HCT116 (cell line): ENCODE data around the gene EML4. TPM values are rescaled to one million over a fixed set of nuclear protein-coding genes. Genes with fewer than 3 reads are reported as not detected.

ENCODE experiments used
- ATAC-seq: fragments of 200-7000 bp; cut with Tn5 transposase; 2 replicates; pipeline ENCODE4 v1.9.1; 2020; ENCODE audit warnings: mild to moderate bottlenecking, moderate library complexity
- BruUV-seq: library from RNA; stranded (reverse); fragments of 400-500 nt; replicated peaks from 2 replicates; lab custom pipeline; 2021; lab: Mats Ljungman, UMichigan
- CTCF ChIA-PET: fragments of 300-600 bp; sonication (Branson Sonifier 250); formaldehyde crosslinking; loops from one replicate; lab custom pipeline; 2021; ENCODE audit warnings: antibody characterized with exemption; lab: Charles Lee
- POLR2A ChIA-PET: fragments of 300-600, 350-600 bp; sonication (Branson Sonifier 250); formaldehyde crosslinking; loops from one replicate; lab custom pipeline; 2021; ENCODE audit warnings: antibody characterized with exemption; lab: Charles Lee
- RAD21 ChIA-PET, 2 experiments: fragments of 300-600 bp; sonication (Branson Sonifier 250); formaldehyde crosslinking; loops; one replicate each; lab custom pipeline; 2023; ENCODE audit warnings: low total read pairs in 2 of 2; ENCODE audit not compliant: uncharacterized antibody in 2 of 2, unreplicated experiment in 2 of 2, low non-redundant PET in 1 of 2; lab: Charles Lee
- DNase-seq: peaks from one replicate; pipeline ENCODE4 v3.0.0-alpha.2; 2010; ENCODE audit warnings: low read depth, low spot score
- H2AFZ ChIP-seq: fragments of 200-600 bp; shearing (Covaris generic), sonication (generic); 2 replicates; pipeline ENCODE4 v1.6.1; 2017; ENCODE audit warnings: low read depth, mixed run types, mixed read lengths, antibody characterized with exemption, low read length; ENCODE audit not compliant: poor library complexity, severe bottlenecking
- H3K27ac ChIP-seq: 2 replicates; pipeline ENCODE4 v1.5.1; 2012; ENCODE audit warnings: low read depth, low read length
- H3K27me3 ChIP-seq: fragments of 200-600 bp; sonication (generic); 2 replicates; pipeline ENCODE4 v1.6.1; 2016; ENCODE audit warnings: mixed run types, low read length, mixed read lengths; ENCODE audit not compliant: insufficient read depth
- H3K36me3 ChIP-seq, 2 experiments: fragments of 200-500 bp in 1 of 2; fragments of 200-600 bp in 1 of 2; sonication (Bioruptor generic) in 1 of 2; sonication (generic) in 1 of 2; 2 replicates each; pipeline versions ENCODE4 v1.5.1 to v1.6.1; 2014 to 2016; ENCODE audit warnings: low read length in 2 of 2, inconsistent platforms in 1 of 2, mixed read lengths in 1 of 2, mixed run types in 1 of 2; ENCODE audit not compliant: insufficient read depth in 2 of 2, control insufficient read depth in 1 of 2
- H3K4me1 ChIP-seq, 2 experiments: fragments of 200-600 bp in 1 of 2; sonication (generic) in 1 of 2; 2 replicates each; pipeline versions ENCODE4 v1.5.1 to v1.6.1; 2012 to 2017; ENCODE audit warnings: low read length in 2 of 2, inconsistent platforms in 1 of 2, mild to moderate bottlenecking in 1 of 2, mixed read lengths in 1 of 2, mixed run types in 1 of 2, moderate library complexity in 1 of 2; ENCODE audit not compliant: insufficient read depth in 2 of 2, control insufficient read depth in 1 of 2
- H3K4me2 ChIP-seq: fragments of 200-600 bp; sonication (generic); 2 replicates; pipeline ENCODE4 v1.6.1; 2017; ENCODE audit warnings: mixed run types, low read length, mixed read lengths
- H3K4me3 ChIP-seq, 2 experiments: fragments of 200-600 bp in 1 of 2; sonication (generic) in 1 of 2; replicated peaks in 1 of 2; 2 replicates each; pipeline ENCODE4 v1.5.1; 2011 to 2016; ENCODE audit warnings: low read length in 2 of 2, control low read depth in 1 of 2, low read depth in 1 of 2, mild to moderate bottlenecking in 1 of 2, mixed read lengths in 1 of 2, mixed run types in 1 of 2
- H3K79me2 ChIP-seq: fragments of 200-600 bp; sonication (generic); 2 replicates; pipeline ENCODE4 v1.6.1; 2017; ENCODE audit warnings: mild to moderate bottlenecking, mixed run types, low read length, moderate library complexity, mixed read lengths; ENCODE audit not compliant: insufficient read depth
- H3K9ac ChIP-seq: fragments of 200-600 bp; sonication (generic); 2 replicates; pipeline ENCODE4 v1.6.1; 2016; ENCODE audit warnings: low read length, mixed read lengths
- H3K9me2 ChIP-seq: fragments of 200-600 bp; sonication (generic), shearing (Covaris generic); 2 replicates; pipeline ENCODE4 v1.6.1; 2017; ENCODE audit warnings: mixed run types, mild to moderate bottlenecking, moderate library complexity; ENCODE audit not compliant: insufficient read depth
- H3K9me3 ChIP-seq, 2 experiments: fragments of 200-500 bp in 1 of 2; fragments of 200-600 bp in 1 of 2; sonication (Bioruptor generic) in 1 of 2; sonication (generic) in 1 of 2; 2 replicates each; pipeline ENCODE4 v1.6.1; 2014 to 2017; ENCODE audit warnings: low read length in 2 of 2, mixed read lengths in 2 of 2, inconsistent platforms in 1 of 2, low read depth in 1 of 2, mild to moderate bottlenecking in 1 of 2, mixed run types in 1 of 2, moderate library complexity in 1 of 2; ENCODE audit not compliant: control insufficient read depth in 1 of 2, insufficient read depth in 1 of 2
- H4K20me1 ChIP-seq: fragments of 200-600 bp; sonication (generic), shearing (Covaris generic); 2 replicates; pipeline ENCODE4 v1.6.1; 2017; ENCODE audit warnings: mixed run types, mild to moderate bottlenecking, moderate library complexity; ENCODE audit not compliant: insufficient read depth
- CBX3 ChIP-seq: IDR thresholded peaks from 2 replicates; pipeline ENCODE4 v1.6.1; 2012; ENCODE audit warnings: low read depth
- CEBPB ChIP-seq: IDR thresholded peaks from 2 replicates; pipeline ENCODE4 v1.6.1; 2012; ENCODE audit warnings: low read depth
- EGR1 ChIP-seq: IDR thresholded peaks from 2 replicates; pipeline ENCODE4 v1.6.1; 2012; ENCODE audit warnings: low read depth
- EZH2 ChIP-seq: fragments of 200-600 bp; sonication (generic); IDR thresholded peaks from 2 replicates; pipeline ENCODE4 v1.6.1; 2017; ENCODE audit warnings: antibody characterized with exemption, mixed run types
- EZH2phosphoT487 ChIP-seq: fragments of 200-600 bp; IDR thresholded peaks from 2 replicates; pipeline ENCODE4 v1.6.1; 2018; ENCODE audit warnings: antibody characterized with exemption, borderline replicate concordance
- POLR2A ChIP-seq: IDR thresholded peaks from 2 replicates; pipeline ENCODE4 v1.7.0; 2011; ENCODE audit warnings: borderline replicate concordance; ENCODE audit not compliant: insufficient read depth, insufficient read length; ENCODE audit errors: extremely low read depth
- POLR2AphosphoS5 ChIP-seq: IDR thresholded peaks from 2 replicates; pipeline ENCODE4 v1.6.1; 2011; ENCODE audit warnings: mild to moderate bottlenecking, low read depth, low read length, moderate library complexity
- SIN3A ChIP-seq: IDR thresholded peaks from 2 replicates; pipeline ENCODE4 v1.6.1; 2012; ENCODE audit warnings: low read depth
- SRF ChIP-seq: IDR thresholded peaks from 2 replicates; pipeline ENCODE4 v1.6.1; 2012; ENCODE audit warnings: low read depth
- TCF7L2 ChIP-seq: IDR thresholded peaks from 2 replicates; pipeline ENCODE4 v1.7.0; 2011; ENCODE audit warnings: borderline replicate concordance, inconsistent platforms; ENCODE audit not compliant: insufficient read depth, insufficient read length; ENCODE audit errors: extremely low read depth
- ZFX ChIP-seq: fragments of 450-650 bp; IDR thresholded peaks from 2 replicates; pipeline ENCODE4 v1.6.1; 2017
- intact Hi-C: fragments of 100-400 bp; cut with micrococcal nuclease; formaldehyde crosslinking; loops from 2 replicates; pipeline ENCODE4 v1.10.0; 2022
- total RNA-seq: library from RNA; stranded (reverse); gene quantifications from one replicate; pipeline ENCODE4 v1.2.1, GENCODE V29; 2021; ENCODE audit not compliant: unreplicated experiment
- TF ChIP-seq, protein P1 (sequence below): IDR thresholded peaks from 2 replicates; pipeline ENCODE4 v1.6.1; 2012
- TF ChIP-seq, protein P2 (sequence below): IDR thresholded peaks from 2 replicates; pipeline ENCODE4 v1.6.1; 2012
- TF ChIP-seq, protein P3 (sequence below): IDR thresholded peaks from 2 replicates; pipeline ENCODE4 v1.6.1; 2012; ENCODE audit warnings: low read depth
- TF ChIP-seq, protein P4 (sequence below): IDR thresholded peaks from 2 replicates; pipeline ENCODE4 v1.6.1; 2011; ENCODE audit warnings: mild to moderate bottlenecking, low read length, moderate library complexity; ENCODE audit not compliant: insufficient replicate concordance; ENCODE audit errors: extremely low read depth

Gene EML4
- total RNA-seq, 1 experiment from 2014 or later, result 53.5 TPM

DNA sequence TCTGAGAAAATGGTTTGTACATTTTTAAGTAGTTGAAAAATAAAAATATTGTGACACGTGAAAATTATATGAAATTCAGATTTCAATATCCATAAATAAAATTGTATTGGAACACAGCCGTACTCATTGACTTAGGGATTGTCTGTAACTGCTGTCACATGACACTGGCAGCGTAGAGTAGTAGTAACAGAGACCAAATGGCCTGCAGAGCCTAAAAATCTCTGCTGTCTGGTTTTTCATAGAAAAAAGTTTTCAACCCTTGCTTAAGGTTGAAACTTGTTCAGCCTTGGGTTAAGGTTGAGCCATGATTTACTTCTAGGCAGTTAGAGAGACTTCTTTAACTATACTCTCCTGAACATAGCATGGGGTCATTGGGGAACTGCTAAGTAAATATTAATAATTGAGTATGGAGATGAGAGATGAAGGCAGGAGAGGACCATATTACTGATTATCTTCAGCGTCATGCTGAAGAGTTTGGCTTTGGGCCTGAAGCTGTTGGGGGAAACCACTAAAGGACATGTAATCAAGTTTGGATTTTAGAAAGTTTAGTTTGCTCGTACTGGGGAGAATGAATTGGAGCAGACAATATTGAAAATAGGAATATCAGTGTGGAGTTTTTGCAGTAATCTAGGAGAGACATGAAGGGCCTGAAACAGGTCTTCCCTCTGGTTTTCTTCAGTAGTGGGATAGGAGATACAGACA is 16.2 kb downstream of the EML4 start:
- Histone ChIP-seq H3K4me1 (no peaks in the 10 kb centered on the region), H3K27me3 (no peaks in the 10 kb centered on the region), H3K27ac (no peak overlapping the region), H3K9me2 (no peaks in the 10 kb centered on the region), H2AFZ (no peak overlapping the region), H4K20me1 (peaks cover 4% of the 10 kb centered on the region), H3K79me2 (peaks cover 89% of the 10 kb centered on the region), H3K4me3 (no peak overlapping the region), H3K36me3 (no peaks in the 10 kb centered on the region), H3K4me2 (no peak overlapping the region), H3K9me3 (no peaks in the 10 kb centered on the region), H3K9ac (no peak overlapping the region)
- ChIA-PET POLR2A (no interaction called here), RAD21 (no interaction called here), CTCF (interaction anchor here (0.8 kb wide), 1 partner anchor 11 kb away, joined by 3 read pairs; no protein-coding TSS in a partner anchor)
- no peak for DNase-seq
- intact Hi-C loops, result no loop called here
- ATAC-seq, result no peak
- no TSS peak for BruUV-seq
- TF ChIP-seq CEBPB, result no peak
- no peak for TF ChIP-seq TCF7L2
- TF ChIP-seq, protein P1, sequence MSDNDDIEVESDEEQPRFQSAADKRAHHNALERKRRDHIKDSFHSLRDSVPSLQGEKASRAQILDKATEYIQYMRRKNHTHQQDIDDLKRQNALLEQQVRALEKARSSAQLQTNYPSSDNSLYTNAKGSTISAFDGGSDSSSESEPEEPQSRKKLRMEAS, result no peak

DNA sequence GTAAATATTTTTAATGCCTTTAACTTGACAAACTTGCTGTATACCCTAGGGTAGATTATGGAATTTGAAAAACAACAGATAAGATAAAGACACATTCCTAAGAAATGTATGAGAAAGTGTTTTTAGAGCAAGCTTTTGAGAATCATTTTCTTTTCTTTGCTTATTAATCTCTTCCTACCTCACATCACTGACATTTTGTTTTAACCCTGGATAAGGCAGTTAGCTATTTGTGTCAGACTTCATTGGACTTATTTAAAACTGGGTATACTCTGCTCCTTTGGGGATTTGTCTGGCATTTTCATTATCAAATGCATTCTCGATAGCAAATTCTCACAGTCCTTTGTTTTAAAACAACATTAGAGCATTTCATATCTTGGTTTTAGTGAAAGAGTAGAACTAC is 17.2 kb downstream of the EML4 start:
- Histone ChIP-seq H3K27me3 (no peaks in the 10 kb centered on the region), H3K79me2 (peaks cover 92% of the 10 kb centered on the region), H4K20me1 (peaks cover 4% of the 10 kb centered on the region), H2AFZ (no peak overlapping the region), H3K4me2 (no peak overlapping the region), H3K9ac (no peak overlapping the region), H3K4me1 (no peaks in the 10 kb centered on the region), H3K27ac (no peak overlapping the region), H3K4me3 (no peak overlapping the region), H3K9me3 (no peaks in the 10 kb centered on the region), H3K9me2 (no peaks in the 10 kb centered on the region), H3K36me3 (no peaks in the 10 kb centered on the region)
- no TSS peak for BruUV-seq
- ATAC-seq (no peak), DNase-seq (no peak)
- ChIA-PET POLR2A (no interaction called here), CTCF (interaction anchor here (0.8 kb wide), 1 partner anchor 10 kb away, joined by 3 read pairs; no protein-coding TSS in a partner anchor), RAD21 (no interaction called here)
- intact Hi-C loops, result no loop called here
- TF ChIP-seq, protein P2, sequence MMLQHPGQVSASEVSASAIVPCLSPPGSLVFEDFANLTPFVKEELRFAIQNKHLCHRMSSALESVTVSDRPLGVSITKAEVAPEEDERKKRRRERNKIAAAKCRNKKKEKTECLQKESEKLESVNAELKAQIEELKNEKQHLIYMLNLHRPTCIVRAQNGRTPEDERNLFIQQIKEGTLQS, result no peak
- TF ChIP-seq EZH2 (no peak), CBX3 (no peak), EGR1 (no peak), SIN3A (no peak), ZFX (no peak), TCF7L2 (no peak), EZH2phosphoT487 (no peak), POLR2A (no peak), POLR2AphosphoS5 (no peak), SRF (no peak)
- TF ChIP-seq, protein P3, sequence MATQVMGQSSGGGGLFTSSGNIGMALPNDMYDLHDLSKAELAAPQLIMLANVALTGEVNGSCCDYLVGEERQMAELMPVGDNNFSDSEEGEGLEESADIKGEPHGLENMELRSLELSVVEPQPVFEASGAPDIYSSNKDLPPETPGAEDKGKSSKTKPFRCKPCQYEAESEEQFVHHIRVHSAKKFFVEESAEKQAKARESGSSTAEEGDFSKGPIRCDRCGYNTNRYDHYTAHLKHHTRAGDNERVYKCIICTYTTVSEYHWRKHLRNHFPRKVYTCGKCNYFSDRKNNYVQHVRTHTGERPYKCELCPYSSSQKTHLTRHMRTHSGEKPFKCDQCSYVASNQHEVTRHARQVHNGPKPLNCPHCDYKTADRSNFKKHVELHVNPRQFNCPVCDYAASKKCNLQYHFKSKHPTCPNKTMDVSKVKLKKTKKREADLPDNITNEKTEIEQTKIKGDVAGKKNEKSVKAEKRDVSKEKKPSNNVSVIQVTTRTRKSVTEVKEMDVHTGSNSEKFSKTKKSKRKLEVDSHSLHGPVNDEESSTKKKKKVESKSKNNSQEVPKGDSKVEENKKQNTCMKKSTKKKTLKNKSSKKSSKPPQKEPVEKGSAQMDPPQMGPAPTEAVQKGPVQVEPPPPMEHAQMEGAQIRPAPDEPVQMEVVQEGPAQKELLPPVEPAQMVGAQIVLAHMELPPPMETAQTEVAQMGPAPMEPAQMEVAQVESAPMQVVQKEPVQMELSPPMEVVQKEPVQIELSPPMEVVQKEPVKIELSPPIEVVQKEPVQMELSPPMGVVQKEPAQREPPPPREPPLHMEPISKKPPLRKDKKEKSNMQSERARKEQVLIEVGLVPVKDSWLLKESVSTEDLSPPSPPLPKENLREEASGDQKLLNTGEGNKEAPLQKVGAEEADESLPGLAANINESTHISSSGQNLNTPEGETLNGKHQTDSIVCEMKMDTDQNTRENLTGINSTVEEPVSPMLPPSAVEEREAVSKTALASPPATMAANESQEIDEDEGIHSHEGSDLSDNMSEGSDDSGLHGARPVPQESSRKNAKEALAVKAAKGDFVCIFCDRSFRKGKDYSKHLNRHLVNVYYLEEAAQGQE, result no peak
- TF ChIP-seq, protein P4, sequence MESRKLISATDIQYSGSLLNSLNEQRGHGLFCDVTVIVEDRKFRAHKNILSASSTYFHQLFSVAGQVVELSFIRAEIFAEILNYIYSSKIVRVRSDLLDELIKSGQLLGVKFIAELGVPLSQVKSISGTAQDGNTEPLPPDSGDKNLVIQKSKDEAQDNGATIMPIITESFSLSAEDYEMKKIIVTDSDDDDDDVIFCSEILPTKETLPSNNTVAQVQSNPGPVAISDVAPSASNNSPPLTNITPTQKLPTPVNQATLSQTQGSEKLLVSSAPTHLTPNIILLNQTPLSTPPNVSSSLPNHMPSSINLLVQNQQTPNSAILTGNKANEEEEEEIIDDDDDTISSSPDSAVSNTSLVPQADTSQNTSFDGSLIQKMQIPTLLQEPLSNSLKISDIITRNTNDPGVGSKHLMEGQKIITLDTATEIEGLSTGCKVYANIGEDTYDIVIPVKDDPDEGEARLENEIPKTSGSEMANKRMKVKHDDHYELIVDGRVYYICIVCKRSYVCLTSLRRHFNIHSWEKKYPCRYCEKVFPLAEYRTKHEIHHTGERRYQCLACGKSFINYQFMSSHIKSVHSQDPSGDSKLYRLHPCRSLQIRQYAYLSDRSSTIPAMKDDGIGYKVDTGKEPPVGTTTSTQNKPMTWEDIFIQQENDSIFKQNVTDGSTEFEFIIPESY, result no peak
